WI38 (cell line): ENCODE results near the gene AKAP9.

Experiments
- H3K4me3 ChIP-seq: 2 replicates; pipeline ENCODE4 v1.5.1; 2011; ENCODE audit warnings: low read depth, mild to moderate bottlenecking, control low read depth, low read length
- TF ChIP-seq, protein P1 (sequence below): IDR thresholded peaks from 2 replicates; pipeline ENCODE4 v1.5.1; 2012; ENCODE audit warnings: low read depth, mild to moderate bottlenecking, control low read depth, low read length

AKAP9 gene

DNA sequence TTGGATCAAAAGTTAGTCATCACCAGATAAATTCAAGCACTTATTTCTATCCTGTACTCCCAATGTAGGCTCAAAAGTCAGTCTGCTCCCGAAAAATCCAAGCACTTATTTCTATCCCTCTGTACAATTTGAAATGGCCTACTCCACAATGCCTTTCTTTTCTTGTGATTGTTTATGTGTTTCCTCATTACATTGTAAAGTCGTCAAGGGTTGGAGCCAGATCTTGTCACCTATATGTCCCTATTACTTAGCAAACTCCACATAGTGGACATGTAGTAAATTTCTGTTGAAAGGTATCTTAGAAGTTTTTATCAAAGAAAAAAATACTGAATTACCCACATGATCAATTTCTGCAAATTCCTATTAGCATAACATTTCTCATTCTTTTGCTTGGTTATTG lies 111.5 kb downstream of the AKAP9 start:
- H3K4me3 ChIP-seq: no peak overlapping the region
- TF ChIP-seq, protein P1, sequence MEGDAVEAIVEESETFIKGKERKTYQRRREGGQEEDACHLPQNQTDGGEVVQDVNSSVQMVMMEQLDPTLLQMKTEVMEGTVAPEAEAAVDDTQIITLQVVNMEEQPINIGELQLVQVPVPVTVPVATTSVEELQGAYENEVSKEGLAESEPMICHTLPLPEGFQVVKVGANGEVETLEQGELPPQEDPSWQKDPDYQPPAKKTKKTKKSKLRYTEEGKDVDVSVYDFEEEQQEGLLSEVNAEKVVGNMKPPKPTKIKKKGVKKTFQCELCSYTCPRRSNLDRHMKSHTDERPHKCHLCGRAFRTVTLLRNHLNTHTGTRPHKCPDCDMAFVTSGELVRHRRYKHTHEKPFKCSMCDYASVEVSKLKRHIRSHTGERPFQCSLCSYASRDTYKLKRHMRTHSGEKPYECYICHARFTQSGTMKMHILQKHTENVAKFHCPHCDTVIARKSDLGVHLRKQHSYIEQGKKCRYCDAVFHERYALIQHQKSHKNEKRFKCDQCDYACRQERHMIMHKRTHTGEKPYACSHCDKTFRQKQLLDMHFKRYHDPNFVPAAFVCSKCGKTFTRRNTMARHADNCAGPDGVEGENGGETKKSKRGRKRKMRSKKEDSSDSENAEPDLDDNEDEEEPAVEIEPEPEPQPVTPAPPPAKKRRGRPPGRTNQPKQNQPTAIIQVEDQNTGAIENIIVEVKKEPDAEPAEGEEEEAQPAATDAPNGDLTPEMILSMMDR: no peak

DNA sequence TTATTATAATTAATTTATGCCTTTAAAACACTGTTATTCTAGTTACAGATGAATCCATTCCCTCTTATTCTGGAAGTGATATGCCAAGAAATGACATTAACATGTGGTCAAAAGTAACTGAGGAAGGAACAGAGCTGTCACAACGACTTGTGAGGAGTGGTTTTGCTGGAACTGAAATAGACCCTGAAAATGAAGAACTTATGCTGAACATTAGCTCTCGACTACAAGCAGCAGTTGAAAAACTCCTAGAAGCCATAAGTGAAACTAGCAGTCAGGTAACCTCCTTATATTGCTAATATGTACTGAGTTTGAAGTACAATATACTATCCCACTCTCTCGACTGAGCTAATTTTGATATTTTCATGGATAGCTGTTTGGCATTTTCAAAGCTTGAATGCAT lies 112.0 kb downstream of the AKAP9 start:
- TF ChIP-seq, protein P1: no peak
- no peak overlapping the region for H3K4me3 ChIP-seq

DNA sequence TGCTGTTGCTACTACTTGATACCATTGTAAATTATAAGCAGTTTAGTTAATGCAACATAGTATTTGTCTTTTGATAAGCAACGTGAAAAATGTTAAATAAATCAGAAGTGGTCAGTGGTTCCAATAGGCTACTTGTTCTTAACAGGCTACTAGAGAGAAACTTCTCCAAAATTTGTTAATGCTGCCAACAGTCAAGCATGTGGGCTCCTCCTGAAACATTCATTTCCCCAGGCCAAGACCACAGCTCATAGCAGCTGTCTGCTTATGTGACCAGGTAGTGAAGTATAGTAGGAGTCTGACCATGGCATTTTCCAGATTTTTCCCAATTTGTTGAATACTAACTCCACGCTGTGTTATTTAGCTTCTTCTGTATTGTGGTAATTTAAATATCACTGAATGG lies 112.7 kb downstream of the AKAP9 start:
- TF ChIP-seq, protein P1: no peak

DNA sequence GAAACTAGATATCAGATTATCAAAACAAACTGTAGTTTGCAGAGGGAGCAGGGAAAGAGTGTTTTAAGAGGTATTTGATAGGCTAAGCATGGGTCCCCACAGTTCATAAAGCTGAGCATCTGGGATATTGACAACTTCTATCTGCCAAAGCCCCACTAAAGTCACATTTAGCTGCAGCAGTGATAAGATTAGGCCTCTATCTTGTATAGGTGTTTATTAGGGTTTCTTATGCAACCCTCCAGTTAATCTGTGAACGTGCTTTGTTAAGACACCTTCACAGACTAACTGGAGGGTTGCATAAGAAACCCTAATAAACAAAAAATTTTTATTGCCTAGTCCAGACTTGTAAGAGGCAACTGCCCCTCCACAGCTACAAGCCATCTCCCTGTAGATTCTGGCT lies 115.6 kb downstream of the AKAP9 start:
- TF ChIP-seq, protein P1: no peak
- H3K4me3 ChIP-seq: no peak overlapping the region

More for the DNA sequence above, 112.7 kb downstream of the AKAP9 start:
- H3K4me3 ChIP-seq: no peak overlapping the region

DNA sequence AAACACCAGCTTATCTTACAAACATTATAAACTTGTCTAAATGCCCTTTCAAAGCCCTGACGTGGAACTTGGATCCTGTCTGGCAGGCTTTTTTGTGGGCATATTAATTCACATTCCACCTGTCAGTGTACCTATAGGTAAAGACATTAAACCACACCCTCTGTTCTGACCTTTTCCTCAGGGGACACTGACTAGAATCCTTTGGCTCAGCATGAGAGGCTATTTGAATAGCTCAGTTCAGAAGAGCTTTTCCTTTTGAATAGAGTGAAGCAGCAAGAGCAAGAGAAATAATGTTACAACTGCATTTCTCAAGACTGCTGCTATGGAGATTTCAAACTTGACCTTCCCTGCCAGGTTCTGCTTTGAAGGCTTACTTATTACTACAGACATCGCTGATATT lies 116.7 kb downstream of the AKAP9 start:
- TF ChIP-seq, protein P1: no peak
- H3K4me3 ChIP-seq: no peak overlapping the region

DNA sequence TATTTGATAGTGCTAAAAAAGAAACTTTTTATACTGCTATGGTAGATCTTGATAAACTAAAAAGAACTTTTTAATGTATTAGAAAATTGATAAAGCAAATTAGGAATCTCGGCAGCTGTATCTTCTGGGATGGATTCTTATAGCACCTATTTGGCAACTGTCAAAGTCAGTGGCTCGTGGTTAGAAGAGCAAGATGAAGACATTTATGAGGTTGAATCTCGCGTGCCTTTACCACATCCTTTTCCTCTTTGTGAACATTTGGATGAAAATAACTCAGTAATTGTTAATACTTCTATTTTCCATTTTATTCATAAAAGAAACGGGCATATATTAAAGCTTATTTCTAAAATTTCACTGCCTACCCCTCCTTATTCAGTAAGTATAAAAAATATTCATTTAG lies 117.4 kb downstream of the AKAP9 start:
- TF ChIP-seq, protein P1: no peak
- no peak overlapping the region for H3K4me3 ChIP-seq

DNA sequence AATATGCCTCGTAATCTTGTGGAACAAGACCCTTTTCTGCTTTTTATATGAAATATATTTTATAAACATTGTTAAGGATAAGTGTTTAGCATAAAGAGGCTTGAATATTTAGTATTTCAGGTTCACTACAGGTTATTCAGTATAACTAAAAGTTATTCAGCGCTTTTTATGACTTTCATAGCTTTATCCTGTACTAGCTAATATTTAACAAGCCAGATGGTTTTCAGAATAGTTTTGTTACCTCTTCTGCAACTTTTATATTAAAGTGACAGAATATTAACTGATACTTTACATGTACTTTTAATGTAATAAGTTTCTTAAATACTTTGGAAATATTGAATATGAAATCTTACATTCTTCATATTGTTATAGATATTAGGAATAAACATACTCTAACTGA lies 118.2 kb downstream of the AKAP9 start:
- no peak overlapping the region for H3K4me3 ChIP-seq
- TF ChIP-seq, protein P1: no peak
